Activated CD4-positive, alpha-beta T cell treated with anti-CD3 and anti-CD28 coated beads, Interleukin-2, amount 10 ng/mL, durations not matched to agents 24 days and 14 days (primary cell): ENCODE measurements around the gene FNDC3A. TPM values are rescaled to one million over a fixed set of nuclear protein-coding genes. Genes with fewer than 3 reads are reported as not detected.
"Not testable (repeated sequence)": the region's sequence is repeated elsewhere in the genome, so short reads cannot be mapped to it uniquely, and the experiment has no call there.

Experiments used
- DNase-seq: peaks from one replicate; pipeline ENCODE4 v3.0.0; 2022
- H3K27ac Mint-ChIP-seq: one replicate; pipeline ENCODE4 v1.8.0; 2022; ENCODE audit warnings: mild to moderate bottlenecking, mixed read lengths
- H3K27me3 Mint-ChIP-seq: one replicate; pipeline ENCODE4 v1.8.0; 2022; ENCODE audit warnings: mixed read lengths
- H3K36me3 Mint-ChIP-seq: one replicate; pipeline ENCODE4 v1.8.0; 2022; ENCODE audit warnings: low read depth, mild to moderate bottlenecking, mixed read lengths
- H3K4me1 Mint-ChIP-seq: one replicate; pipeline ENCODE4 v1.8.0; 2021; ENCODE audit warnings: mixed read lengths
- H3K4me3 Mint-ChIP-seq: one replicate; pipeline ENCODE4 v1.8.0; 2022; ENCODE audit warnings: mild to moderate bottlenecking, moderate library complexity, mixed read lengths
- H3K9me3 Mint-ChIP-seq: one replicate; pipeline ENCODE4 v1.8.0; 2021; ENCODE audit warnings: mixed read lengths
- intact Hi-C: fragments of 100-400 bp; cut with micrococcal nuclease; formaldehyde crosslinking; loops from one replicate; pipeline ENCODE4 v1.15.1; 2023
- total RNA-seq: library from RNA; stranded (reverse); gene quantifications from 2 replicates; pipeline ENCODE4 v1.2.3, GENCODE V29; 2022

FNDC3A gene
- total RNA-seq, 1 donor from 2014 or later, result 23.5 TPM

DNA sequence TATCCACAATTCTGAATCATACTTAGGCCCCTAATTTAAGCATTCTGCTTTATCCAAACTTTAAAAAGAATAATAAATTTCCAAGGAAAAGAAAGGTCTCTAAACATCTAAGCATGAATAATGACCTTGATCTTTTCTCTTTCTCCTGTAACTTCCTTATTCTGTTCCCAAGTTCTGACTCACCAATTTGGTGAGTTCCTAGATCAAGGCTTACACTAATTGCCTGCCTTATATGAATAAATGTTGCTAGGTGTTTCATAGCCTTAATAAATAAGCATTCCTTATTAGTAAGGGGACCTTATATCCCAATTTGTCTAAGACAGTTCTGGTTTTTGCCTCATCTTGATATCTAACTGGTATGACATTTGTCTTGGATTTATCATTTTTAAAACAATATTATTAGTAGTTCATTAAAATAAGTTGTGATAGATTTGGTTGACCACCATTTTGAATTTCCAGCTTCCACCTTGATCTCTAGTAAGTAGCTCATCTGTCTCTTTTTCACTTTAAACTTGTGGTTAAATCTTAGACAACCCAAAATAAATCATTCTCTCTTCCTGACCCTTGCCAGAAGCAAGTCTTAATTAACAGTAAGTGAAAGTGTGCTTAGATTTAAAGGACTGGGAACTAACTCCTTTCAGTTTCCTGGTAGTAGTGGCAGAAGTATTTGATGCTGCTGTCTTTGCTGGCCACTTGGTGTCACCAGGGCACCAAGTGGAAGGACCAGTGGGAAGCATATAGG is 123.2 kb downstream of the FNDC3A start:
- Mint-ChIP-seq H3K4me1 (peaks cover 15% of the 10 kb centered on the region), H3K9me3 (no peaks in the 10 kb centered on the region), H3K4me3 (no peak overlapping the region), H3K36me3 (peaks cover 2% of the 10 kb centered on the region), H3K27me3 (no peaks in the 10 kb centered on the region), H3K27ac (no peak overlapping the region)
- intact Hi-C loops, result no loop called here
- no peak for DNase-seq

DNA sequence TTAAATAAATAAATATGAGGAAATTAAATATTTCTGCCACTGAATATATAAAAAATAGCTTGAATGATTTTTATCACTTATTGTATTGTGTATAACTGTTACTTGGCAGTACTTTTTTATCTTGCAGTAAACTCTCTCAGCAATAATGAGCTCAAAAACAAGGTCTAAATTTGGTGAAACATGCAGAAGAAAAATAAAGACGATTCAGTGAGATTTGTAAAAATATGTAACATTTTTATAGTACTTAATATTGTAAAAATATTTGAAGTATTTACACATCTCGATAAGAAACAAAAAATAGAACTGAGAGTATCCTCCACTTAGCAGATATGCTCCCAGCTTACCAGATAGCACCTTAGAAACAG is 123.8 kb downstream of the FNDC3A start:
- intact Hi-C loops, result no loop called here
- DNase-seq, result no peak
- no peak overlapping the region for H3K27ac Mint-ChIP-seq

DNA sequence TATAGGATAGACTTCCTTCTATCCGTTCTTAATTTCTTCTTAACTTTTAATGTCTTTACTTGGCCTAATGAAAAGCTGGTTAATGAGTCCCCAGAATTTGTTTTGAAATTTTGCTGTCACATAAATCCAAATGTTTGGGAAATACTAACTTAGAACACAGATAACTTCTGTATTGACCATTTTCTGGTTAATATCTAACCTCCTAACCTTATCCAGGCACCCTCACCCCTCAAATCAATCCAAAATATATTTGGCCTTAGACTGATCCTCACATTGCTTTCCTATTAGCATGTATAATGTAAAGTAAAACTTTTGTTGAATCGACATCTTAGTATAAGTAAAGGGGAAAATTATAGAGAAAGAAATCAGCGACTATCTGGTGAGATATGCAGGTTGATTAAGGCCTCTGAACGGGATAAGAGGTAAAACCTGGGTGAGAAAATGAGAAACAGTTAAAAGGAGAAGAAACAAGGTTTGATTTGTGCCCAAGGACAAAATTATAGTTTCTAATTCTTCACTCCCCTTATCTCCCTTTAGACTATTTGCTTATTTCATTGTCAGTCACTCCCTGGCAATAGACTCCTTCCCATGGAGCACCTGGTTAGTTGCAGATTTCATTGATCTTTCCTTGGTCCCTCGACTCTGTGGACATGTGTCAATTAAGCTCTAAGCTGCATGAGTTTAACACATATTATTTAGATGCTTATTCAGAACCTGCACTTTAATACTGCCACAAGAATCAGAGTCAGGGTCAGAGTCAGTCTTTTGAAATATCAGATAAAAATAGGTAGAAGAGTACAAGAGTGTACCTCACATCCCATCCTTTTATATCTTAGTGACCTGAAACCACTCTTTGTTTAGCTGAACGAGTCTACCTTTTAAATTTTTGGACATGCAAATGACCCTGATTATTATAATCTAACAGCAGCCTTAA is 125.2 kb downstream of the FNDC3A start:
- Mint-ChIP-seq H3K4me3 (no peak overlapping the region), H3K27me3 (no peaks in the 10 kb centered on the region), H3K4me1 (peaks cover 15% of the 10 kb centered on the region), H3K9me3 (no peaks in the 10 kb centered on the region), H3K36me3 (peaks cover 2% of the 10 kb centered on the region), H3K27ac (no peak overlapping the region)
- intact Hi-C loops, result no loop called here
- no peak for DNase-seq

More for the DNA sequence above, 123.8 kb downstream of the FNDC3A start:
- Mint-ChIP-seq H3K27me3 (no peaks in the 10 kb centered on the region), H3K9me3 (no peaks in the 10 kb centered on the region), H3K4me3 (no peak overlapping the region), H3K4me1 (peaks cover 15% of the 10 kb centered on the region), H3K36me3 (peaks cover 2% of the 10 kb centered on the region)

DNA sequence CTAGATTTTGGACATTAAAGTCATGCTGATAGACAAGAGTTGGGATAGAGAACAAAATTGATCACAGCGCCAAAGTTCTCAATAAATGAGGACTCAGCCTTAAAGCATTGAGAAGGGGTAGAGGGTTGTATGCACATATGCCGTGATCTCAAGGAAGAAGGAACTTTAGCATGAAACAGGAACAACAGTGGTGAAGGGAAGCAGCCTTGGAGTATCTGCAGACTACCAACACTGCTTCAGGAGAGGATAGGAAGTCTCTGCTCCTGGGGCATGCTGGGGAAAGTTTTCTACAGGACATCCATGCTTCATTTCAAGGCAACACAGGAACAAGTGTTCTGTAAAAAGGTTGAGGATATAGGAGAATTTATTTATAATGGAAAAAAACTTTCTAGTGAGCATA is 132.5 kb downstream of the FNDC3A start:
- Mint-ChIP-seq H3K27ac (no peak overlapping the region), H3K36me3 (no peaks in the 10 kb centered on the region), H3K4me3 (no peak overlapping the region), H3K4me1 (peaks cover 10% of the 10 kb centered on the region), H3K27me3 (no peaks in the 10 kb centered on the region), H3K9me3 (no peaks in the 10 kb centered on the region)
- intact Hi-C loops, result no loop called here
- DNase-seq, result no peak

DNA sequence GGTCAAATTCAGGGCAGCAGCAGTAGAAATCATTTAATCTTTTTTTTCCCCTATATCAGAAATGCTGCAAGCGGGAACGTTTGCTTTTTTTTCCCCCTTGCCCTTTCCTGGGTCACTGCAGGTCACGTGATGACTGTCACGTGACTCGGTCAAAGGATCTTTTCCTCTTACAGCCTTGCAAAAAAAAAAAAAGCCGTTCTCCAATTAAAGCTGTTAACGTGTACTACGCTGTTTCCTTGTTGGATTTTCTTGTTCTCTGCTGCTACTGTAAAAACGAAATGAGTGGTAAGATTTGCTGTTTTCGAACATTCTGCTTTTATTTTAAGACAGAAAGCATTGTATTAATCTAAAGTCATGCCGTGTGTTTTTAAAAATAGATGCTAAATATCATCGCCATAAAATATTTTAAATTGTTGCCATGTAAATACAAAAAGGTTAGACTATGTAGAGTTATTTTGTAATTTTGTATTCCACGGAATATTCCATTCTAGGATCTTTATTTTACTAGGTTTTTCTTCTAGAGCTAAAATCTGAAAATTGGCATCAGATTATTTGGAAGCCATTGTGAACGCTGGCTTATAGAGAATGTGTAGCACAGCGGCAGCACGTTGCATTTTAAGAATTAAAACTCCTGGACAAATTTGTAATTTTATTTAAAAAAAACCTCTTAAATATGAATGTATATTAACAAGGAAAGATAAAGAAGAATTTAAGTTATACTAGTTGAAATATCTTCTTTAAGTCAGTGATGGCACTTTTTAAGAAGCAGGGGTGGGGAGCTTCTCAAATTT is 134.6 kb downstream of the FNDC3A start:
- Mint-ChIP-seq H3K9me3 (no peaks in the 10 kb centered on the region), H3K27me3 (no peaks in the 10 kb centered on the region), H3K4me1 (peaks cover 19% of the 10 kb centered on the region), H3K4me3 (peak overlapping the region; percentile 81), H3K36me3 (peaks cover 5% of the 10 kb centered on the region), H3K27ac (peak overlapping the region; percentile 68)
- intact Hi-C loops, result loop anchor here (2.0 to 5.0 kb wide), 5 partner anchors 134 to 387 kb away; partner anchors contain the start of genes CDADC1 and PHF11
- peak; percentile 93 for DNase-seq

DNA sequence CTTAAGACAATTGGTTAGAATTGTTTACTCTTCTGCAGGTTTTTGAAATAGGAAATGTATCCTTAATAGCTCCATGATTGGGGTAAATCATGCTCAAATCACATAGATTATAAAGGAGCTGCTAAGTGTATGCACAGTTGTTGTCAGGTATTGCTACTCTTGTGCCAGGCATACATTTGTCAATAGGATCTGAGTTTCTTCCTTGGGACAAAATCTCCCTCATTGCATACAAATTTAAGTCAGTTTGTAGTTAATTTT is 135.1 kb downstream of the FNDC3A start:
- H3K36me3 Mint-ChIP-seq, result peaks cover 11% of the 10 kb centered on the region
- no peaks in the 10 kb centered on the region for H3K9me3 Mint-ChIP-seq
- no peaks in the 10 kb centered on the region for H3K27me3 Mint-ChIP-seq
- peaks cover 21% of the 10 kb centered on the region for H3K4me1 Mint-ChIP-seq
- intact Hi-C loops, result loop anchor here (2.0 to 5.0 kb wide), 5 partner anchors 134 to 386 kb away; partner anchors contain the start of genes CDADC1 and PHF11
- DNase-seq, result no peak
- H3K4me3 Mint-ChIP-seq, result peak overlapping the region; percentile 81
- peak overlapping the region; percentile 75 for H3K27ac Mint-ChIP-seq

DNA sequence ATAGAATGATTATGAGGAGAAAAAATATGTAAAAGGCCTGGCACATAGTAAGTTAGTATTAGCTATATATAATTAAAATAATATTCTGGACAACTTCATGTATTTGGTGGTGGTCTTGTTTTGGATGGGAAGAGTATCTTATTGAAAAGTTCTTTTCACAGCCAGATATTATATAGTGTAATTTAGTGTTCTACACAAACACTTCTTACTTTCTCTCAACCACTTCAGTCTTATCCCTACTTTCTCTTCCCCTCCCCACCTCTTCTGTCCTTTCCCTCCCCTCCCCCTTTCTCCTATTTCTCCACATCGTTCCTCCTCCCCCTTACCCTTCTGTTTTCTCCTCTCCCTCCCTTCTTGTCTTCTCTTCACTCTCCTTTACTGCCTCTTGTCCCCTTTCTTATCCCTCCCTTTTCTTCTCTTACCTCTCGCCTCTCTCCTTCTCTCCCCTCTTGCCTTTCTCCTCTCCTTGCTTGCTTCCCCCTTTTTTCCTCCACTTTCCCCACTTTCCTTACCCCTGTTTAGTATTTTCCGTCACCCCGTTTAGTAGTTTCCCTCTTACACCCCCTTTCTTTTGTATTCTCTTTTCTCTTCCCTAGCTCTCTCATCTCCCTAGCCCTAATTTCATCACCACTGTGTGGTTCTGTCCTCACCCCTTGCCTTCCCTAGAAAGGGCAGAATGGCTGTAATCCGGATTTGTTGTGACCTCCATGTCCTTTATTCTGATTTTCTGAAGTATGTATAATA is 137.2 kb downstream of the FNDC3A start:
- Mint-ChIP-seq H3K27ac (no peak overlapping the region), H3K27me3 (no peaks in the 10 kb centered on the region), H3K36me3 (peaks cover 25% of the 10 kb centered on the region), H3K9me3 (peaks cover 3% of the 10 kb centered on the region), H3K4me3 (peak overlapping the region; percentile 45), H3K4me1 (peaks cover 23% of the 10 kb centered on the region)
- DNase-seq, result no peak
- intact Hi-C loops, result loop anchor here (5.0 kb wide), 3 partner anchors 231 to 384 kb away; partner anchors contain the start of gene PHF11

DNA sequence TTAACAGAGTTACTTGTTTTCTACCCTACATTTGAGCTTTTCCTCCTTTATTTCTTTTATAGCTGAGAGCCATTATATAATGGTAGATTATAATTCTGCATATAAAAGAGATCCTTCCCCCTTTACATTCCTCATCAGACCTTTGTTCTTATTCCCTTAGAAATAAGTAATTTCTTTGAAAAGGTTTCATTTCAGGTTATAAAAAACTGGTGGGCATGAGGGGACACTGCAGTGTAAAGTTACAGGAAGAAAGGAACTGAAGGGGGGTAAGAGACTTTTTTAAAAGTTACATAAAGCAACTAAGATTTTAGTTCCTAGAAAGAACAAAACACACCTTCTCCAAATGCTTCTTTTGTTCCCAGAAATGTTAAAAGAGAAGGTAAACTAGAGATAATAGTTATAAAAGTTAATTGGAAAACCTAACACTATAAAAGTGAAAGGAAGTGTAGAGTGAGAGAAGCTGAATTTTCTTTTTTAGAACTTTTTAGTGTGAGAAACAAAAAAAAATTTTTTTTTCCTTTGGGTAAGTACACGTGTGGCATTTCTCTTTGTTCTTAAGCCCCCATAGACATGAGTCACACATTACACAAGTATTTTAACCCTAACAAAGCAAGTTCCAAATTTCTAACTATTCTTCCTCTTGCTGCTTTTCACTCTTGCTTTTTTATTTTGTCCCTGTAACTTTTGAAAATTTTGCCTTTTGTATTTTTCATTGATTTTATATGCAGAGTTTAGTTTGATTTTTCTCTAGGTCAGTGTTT is 138.0 kb downstream of the FNDC3A start:
- peak overlapping the region; percentile 34 for H3K27ac Mint-ChIP-seq
- H3K4me1 Mint-ChIP-seq, result peaks cover 23% of the 10 kb centered on the region
- no peaks in the 10 kb centered on the region for H3K27me3 Mint-ChIP-seq
- peak overlapping the region; percentile 45 for H3K4me3 Mint-ChIP-seq
- intact Hi-C loops, result loop anchor here (5.0 kb wide), 3 partner anchors 231 to 384 kb away; partner anchors contain the start of gene PHF11
- peaks cover 3% of the 10 kb centered on the region for H3K9me3 Mint-ChIP-seq
- peaks cover 31% of the 10 kb centered on the region for H3K36me3 Mint-ChIP-seq
- no peak for DNase-seq

DNA sequence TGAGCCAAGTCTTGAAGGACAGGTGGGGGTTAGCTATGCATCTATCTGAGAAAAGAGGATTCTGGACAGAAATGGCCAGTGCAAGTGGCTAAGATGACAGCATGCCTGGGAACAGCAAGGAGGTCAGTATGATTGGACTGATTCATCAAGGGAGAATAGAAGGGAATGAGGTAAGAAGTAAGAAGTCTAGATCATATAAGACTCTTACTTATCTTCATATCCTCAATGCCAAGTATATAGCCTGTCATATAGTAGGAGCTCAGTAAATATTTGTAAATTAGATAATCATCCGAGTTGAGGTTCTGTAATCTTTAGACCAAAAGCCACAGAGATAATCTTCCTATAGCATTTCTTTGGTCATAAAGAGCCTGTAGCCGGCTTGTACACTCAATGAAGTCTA is 141.2 kb downstream of the FNDC3A start:
- intact Hi-C loops, result no loop called here

DNA sequence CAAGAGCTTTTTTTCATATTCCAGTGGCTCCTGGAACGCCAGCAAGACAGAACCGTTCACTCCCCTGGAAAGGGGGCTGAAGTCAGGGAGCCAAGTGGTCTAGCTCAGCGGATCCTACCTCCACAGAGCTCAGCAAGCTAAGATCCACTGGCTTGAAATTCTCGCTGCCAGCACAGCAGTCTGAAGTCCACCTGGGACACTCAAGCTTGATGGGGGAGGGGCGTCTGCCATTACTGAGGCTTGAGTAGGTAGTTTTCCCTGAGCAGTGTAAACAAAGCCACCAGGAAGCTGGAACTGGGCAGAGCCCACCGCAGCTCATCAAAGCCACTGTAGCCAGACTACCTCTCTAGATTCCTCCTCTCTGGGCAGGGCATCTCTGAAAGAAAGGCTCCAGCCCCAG is 142.7 kb downstream of the FNDC3A start:
- H3K27me3 Mint-ChIP-seq, DNase-seq, H3K27ac Mint-ChIP-seq, H3K4me3 Mint-ChIP-seq, intact Hi-C loops: not testable (repeated sequence)
- peaks cover 13% of the 10 kb centered on the region for H3K4me1 Mint-ChIP-seq
- H3K9me3 Mint-ChIP-seq, result peaks cover 11% of the 10 kb centered on the region
- H3K36me3 Mint-ChIP-seq, result peaks cover 65% of the 10 kb centered on the region

More for the DNA sequence above, 141.2 kb downstream of the FNDC3A start:
- peaks cover 58% of the 10 kb centered on the region for H3K36me3 Mint-ChIP-seq
- H3K27ac Mint-ChIP-seq, result peak overlapping the region; percentile 18
- no peaks in the 10 kb centered on the region for H3K27me3 Mint-ChIP-seq
- no peak overlapping the region for H3K4me3 Mint-ChIP-seq
- DNase-seq, result no peak
- H3K9me3 Mint-ChIP-seq, result peaks cover 11% of the 10 kb centered on the region
- H3K4me1 Mint-ChIP-seq, result peaks cover 22% of the 10 kb centered on the region

DNA sequence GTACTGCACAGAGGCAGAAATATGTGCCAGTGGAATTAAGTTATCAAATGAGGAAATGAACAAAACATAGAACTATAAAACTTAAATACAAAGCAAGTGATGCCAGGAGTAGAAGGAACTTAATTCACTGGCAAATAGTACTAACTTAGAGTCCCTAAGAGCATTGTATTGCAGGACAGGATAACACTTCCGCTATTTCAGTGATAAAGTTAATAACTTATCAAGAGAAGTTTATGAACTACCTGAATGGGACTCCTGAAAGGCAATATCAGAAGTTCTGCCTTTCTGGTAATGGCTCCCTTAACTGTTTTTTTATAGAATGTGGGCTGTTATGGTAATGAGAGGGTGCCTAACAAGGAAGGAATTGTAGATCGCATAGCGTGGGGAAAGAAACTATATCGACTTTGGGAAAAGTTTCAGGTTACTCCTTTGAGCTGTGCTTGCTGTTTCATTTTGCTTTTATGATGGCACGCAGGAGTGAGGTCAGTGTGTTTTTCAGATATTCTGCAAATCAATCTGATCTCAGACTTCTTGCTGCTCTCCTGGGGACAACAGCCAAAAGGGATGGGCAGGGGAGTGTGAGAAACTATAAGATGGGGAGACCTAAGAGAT is 149.1 kb downstream of the FNDC3A start:
- H3K4me3 Mint-ChIP-seq, result no peak overlapping the region
- H3K9me3 Mint-ChIP-seq, result no peaks in the 10 kb centered on the region
- H3K27ac Mint-ChIP-seq, result no peak overlapping the region
- peaks cover 30% of the 10 kb centered on the region for H3K36me3 Mint-ChIP-seq
- intact Hi-C loops, result no loop called here
- H3K4me1 Mint-ChIP-seq, result peaks cover 6% of the 10 kb centered on the region
- no peak for DNase-seq
- H3K27me3 Mint-ChIP-seq, result no peaks in the 10 kb centered on the region

DNA sequence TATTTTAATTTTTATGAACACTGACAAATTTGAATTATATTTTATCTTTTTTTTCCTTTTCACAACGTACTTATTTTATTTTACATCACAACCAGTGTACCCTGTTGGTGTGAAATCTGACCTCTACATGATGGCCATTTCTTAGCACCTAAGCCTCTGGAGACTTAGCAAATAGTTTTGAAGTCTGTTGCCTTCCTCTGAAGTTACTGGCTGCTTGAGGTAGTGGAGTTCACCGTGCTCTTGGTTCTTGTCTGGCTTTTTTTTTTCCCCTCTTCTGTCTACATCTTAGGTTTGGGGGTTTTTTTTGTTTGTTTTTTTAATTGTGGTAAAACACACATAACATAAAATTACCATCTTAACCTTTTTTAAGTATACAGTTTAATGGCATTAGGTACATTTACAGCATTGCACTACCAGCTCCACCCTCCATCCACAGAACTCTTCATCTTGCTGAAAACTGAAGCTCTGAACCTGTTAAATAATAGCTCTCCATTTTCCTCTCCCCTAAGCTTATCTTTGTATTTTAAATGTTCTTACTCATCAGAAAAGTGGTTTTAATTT is 150.3 kb downstream of the FNDC3A start:
- intact Hi-C loops, result no loop called here
- H3K9me3 Mint-ChIP-seq, result no peaks in the 10 kb centered on the region

More for the DNA sequence above, 150.3 kb downstream of the FNDC3A start:
- Mint-ChIP-seq H3K4me1 (peaks cover 6% of the 10 kb centered on the region), H3K27me3 (no peaks in the 10 kb centered on the region), H3K27ac (no peak overlapping the region), H3K36me3 (peaks cover 23% of the 10 kb centered on the region), H3K4me3 (no peak overlapping the region)
- no peak for DNase-seq
